CD4-positive, alpha-beta T cell treated with Interleukin-6 for 4 hours (primary cell): ENCODE results near the gene FDX2.

ENCODE experiments used
- DNase-seq: peaks from one replicate; pipeline ENCODE4 v3.0.0-alpha.2; 2020; ENCODE audit warnings: mixed read lengths

The FDX2 gene

DNA sequence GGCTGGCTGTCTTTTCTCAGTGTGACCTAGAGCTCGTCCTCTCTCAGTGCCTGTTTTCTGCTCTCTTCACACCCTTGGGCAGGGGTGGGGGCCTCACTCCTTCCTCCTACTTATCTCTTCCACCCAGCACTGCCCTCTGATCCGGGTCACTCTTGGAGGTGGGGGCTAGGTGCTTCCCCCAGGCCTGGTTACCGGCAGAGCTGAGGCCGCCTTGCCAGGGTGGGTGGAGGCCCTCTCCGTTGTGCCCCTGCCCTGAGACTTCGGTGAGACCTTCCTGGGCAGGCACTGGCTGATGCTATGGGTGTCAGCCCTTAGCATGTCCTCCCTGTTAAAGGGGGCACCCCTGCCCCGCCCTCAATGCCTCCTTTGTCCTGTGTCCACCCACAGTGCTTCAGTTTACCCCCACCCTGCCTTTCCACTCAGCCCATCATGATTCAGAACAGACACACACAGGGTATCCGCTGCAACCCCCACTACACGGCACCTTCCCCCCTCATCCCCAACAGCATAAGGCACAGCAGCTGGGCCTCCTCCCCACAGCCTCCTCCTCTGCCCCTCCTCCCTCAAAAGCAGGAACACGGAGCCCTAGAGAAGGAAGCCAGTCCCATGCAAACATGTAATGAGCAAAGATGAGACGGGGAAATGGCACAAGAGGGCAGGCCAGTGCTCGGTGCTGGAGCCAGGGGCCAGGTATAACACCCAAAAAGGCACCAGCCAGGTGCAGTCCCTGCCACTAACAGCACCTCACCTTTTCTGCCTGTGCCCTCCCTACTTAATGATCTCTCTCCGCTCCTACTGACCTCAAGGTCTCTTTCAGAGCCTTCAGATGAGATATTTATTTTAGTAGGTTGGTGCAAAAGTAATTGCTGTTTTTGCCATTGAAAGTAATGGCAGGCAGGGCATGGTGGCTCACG, 16.0 kb downstream of the FDX2 start:
- no peak for DNase-seq

DNA sequence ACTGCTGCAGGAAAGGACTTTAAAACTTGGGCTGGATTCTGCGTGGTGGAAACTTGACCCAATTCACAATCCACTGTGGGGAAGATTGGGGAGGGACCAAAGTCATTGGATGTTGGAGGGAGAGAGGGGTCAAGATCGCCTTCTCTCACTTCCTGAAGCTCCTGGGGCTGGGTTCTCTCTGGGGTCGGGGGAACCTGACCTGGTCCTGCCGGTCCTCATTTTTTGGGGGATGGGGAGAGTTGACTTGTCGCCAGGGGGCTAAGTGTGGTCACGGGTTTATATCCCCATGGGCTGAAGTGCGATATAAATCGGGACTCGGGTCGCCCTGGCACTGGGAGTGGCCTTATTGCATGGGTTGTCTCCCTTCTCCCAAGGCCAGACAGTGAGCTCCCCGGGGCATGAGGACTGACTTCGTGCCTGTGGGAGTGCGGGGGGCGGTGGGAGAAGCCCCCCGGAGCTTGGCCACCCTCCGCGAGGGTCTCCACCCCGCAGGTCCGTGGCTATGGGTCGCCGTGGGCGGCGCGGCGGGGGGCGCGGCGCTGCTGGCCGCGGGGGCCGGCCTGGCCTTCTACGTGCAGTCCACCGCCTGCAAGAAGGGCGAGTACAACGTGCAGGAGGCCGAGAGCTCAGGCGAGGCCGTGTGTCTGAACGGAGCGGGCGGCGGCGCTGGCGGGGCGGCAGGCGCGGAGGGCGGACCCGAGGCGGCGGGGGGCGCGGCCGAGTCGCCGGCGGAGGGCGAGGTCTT, 19.8 kb downstream of the FDX2 start:
- no peak for DNase-seq

DNA sequence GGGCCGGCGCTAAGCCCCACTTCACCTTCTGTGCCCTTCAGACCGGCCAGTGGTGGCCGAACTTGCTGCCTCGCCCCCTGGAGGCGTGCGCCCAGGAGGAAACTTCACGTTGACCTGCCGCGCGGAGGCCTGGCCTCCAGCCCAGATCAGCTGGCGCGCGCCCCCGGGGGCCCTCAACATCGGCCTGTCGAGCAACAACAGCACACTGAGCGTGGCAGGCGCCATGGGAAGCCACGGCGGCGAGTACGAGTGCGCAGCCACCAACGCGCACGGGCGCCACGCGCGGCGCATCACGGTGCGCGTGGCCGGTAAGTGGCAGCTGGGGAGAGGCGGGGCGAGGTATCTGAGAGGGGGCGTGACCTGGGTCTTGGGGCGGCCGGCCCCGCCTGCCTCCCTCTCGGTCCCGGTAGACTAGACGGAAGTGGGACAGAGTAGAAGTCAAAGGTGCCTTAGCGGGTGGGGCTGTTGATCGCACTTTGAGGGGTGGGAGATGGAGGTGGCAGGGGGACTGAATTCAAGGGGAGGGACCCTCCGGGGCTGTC, 20.4 kb downstream of the FDX2 start:
- DNase-seq, result peak; percentile 83

DNA sequence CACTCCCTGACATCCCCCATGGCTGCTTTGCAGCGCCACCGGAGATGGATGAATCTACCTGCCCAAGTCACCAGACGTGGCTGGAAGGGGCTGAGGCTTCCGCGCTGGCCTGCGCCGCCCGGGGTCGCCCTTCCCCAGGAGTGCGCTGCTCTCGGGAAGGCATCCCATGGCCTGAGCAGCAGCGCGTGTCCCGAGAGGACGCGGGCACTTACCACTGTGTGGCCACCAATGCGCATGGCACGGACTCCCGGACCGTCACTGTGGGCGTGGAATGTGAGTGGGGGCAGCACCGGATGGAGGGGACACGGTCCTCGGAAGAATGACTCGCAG, 21.5 kb downstream of the FDX2 start:
- DNase-seq, result no peak

DNA sequence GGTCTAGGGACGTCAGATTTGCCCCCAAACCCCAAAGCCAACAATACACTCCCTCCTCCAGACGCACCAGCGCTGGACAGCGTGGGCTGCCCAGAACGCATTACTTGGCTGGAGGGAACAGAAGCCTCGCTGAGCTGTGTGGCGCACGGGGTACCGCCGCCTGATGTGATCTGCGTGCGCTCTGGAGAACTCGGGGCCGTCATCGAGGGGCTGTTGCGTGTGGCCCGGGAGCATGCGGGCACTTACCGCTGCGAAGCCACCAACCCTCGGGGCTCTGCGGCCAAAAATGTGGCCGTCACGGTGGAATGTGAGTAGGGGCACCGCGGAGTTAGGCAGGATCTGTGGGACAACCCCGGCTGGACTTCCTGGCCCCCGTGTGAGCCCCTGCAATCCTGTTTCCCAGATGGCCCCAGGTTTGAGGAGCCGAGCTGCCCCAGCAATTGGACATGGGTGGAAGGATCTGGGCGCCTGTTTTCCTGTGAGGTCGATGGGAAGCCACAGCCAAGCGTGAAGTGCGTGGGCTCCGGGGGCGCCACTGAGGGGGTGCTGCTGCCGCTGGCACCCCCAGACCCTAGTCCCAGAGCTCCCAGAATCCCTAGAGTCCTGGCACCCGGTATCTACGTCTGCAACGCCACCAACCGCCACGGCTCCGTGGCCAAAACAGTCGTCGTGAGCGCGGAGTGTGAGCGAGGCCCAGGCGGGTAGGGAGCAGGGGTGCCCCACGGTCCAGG, 22.0 kb downstream of the FDX2 start:
- no peak for DNase-seq

DNA sequence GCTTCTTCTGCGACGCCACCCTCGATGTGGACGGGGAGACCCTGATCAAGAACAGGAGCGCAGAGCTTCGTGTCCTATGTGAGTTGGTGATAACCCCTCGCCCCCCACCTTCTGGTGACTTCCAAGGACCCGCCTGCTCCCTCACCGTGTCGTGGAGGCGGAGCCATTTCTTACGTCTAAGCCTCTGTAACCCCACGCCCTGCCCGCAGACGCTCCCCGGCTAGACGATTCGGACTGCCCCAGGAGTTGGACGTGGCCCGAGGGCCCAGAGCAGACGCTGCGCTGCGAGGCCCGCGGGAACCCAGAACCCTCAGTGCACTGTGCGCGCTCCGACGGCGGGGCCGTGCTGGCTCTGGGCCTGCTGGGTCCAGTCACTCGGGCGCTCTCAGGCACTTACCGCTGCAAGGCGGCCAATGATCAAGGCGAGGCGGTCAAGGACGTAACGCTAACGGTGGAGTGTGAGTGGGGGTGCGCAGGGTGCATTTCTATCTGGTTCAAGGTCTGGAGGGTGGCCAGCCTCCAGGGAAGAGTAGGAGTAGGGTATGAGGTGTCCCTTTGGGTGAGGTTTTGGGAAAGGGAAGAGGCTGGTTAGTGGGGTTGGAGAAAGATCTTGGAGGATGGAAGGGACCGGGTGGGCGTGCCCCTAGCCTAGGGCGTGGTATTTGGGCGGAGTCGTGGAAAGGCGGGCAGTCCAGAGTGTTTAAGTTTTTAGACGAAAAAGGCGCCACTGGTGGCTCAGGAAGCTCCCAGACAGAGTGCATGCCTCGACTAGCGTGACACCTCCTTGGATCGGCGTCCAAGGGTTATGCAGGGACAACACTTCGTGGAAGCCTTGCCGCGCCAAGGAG, 22.8 kb downstream of the FDX2 start:
- DNase-seq, result no peak

DNA sequence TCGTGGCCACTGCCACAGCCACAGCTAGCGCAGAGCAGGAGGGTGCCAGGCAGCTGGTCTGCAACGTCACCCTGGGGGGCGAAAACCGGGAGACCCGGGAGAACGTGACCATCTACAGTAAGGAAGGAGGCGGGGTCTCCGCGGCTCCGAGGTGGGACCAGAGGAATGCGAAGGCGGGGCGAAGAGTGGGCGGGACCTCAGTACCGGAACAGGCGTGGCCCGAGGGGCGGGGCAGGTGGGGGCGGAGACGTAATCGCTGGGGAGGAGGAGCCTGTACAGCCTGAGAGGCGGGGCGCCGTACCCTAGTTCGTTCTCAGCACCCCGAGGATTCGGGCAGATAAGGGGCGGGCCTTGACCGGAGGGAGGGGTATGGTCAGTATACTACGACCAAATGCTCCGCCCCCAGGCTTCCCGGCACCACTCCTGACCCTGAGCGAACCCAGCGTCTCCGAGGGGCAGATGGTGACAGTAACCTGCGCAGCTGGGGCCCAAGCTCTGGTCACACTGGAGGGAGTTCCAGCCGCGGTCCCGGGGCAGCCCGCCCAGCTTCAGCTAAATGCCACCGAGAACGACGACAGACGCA, 23.5 kb downstream of the FDX2 start:
- peak; percentile 59 for DNase-seq

DNA sequence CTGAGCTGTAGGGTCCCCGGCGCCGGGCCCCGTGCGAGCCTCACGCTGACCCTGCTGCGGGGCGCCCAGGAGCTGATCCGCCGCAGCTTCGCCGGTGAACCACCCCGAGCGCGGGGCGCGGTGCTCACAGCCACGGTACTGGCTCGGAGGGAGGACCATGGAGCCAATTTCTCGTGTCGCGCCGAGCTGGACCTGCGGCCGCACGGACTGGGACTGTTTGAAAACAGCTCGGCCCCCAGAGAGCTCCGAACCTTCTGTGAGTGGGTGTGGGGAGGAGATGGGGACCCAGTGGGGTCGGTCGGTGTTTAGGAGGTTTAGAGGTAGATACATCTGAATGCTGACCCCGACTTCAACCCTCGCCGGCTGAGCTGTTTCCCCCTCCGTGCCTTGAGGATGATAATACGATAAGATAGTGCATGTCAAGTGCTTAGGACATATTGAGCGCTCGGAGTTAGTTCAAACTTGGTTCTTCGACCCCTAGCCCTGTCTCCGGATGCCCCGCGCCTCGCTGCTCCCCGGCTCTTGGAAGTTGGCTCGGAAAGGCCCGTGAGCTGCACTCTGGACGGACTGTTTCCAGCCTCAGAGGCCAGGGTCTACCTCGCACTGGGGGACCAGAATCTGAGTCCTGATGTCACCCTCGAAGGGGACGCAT, 24.1 kb downstream of the FDX2 start:
- no peak for DNase-seq

DNA sequence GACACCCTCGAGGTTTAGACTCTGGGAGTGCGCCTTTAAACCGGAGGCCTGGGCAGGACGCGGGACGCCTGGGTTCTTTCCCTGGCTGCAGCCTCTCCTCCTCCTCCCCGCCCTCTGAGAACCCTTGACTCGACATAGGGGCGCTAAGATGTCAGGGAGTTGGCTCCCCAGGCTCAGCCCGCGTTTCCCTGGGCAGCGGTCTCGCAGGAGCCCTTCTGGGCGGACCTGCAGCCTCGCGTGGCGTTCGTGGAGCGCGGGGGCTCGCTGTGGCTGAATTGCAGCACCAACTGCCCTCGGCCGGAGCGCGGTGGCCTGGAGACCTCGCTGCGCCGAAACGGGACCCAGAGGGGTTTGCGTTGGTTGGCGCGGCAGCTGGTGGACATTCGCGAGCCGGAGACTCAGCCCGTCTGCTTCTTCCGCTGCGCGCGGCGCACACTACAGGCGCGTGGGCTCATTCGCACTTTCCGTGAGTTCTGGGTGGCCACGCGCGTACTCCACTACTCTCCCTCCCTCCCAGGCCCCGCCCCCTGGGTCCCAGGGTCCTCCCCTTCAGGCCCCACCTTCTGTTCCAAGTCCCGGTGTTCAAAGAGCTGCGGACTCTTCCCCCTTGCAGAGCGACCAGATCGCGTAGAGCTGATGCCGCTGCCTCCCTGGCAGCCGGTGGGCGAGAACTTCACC, 24.8 kb downstream of the FDX2 start:
- peak; percentile 68 for DNase-seq

DNA sequence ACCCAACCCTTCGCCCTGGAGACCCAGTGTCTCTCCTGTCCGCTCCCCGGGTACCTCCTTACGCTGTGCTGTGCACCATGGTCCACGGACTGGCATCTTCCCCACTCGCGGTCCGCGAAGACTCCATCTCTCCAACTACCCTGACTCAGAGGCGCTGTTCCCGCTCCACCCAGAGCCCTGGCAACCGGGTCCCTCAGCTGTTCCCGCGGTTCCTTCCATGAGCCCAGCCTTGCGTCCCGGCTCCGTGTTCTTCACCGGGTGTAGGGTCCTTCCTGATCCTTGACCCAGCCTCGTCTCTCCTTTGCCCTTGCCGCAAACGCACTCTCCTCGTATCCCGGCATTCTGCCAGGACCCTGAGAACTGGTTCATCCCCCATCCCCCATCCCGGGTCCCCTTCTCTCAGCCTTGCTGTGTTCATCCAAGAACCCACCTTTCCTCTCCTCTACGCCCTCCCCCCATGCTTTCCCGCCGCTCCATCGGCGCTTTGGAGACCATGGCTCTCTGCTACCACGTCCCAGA, 25.4 kb downstream of the FDX2 start:
- no peak for DNase-seq

DNA sequence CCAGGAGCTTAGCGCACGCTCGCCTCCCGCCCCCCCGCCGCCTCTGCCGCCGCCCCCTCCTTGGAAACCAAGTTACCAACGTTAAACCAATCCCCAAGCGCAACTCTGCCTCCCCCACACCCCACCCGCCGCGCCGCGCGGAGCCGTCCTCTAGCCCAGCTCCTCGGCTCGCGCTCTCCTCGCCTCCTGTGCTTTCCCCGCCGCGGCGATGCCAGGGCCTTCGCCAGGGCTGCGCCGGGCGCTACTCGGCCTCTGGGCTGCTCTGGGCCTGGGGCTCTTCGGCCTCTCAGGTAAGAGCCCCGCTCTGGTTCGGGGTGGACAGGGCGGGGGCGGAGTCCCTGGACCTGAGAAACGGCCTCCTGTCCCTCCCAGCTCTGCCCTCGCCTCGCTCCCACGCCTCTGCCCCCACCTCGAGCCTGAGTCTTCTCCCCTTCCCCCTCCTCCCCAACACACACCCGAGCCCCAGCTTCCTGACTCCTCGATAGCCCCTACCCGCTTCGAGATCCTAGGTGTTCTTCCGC, 25.9 kb downstream of the FDX2 start, which contains the start of gene ICAM5:
Gene ICAM5, plus strand, starts transcription at position 117 of the 521 bp plus-strand sequence. Its CDS starts 92 bp downstream, at position 209.
- peak; percentile 31 for DNase-seq

DNA sequence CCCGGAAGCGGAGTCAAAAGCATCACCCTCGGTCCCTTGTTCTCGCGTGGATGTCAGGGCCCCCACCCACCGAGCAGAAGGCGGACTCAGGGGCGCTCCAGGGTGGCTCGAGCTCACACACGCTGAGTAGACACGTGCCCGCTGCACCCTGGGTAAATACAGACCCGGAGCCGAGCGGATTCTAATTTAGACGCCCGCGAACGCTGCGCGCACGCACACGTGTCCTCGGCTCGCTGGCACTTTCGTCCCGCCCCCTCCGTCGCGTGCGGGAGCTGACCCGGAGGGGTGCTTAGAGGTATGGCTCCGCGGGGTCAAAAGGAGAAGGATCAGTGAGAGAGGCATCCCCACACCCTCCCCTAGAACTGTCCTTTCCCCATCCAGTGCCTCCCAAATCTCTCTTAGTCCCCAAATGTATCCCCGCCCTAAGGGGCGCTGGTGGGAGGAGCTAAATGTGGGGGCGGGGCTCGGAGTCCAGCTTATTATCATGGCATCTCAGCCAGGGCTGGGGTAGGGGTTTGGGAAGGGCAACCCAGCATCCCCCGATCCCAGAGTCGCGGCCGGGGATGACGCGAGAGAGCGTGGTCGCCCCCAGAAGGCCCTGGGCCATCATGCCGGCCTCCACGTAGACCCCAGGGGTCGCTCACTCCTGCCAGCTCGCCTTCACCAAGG, 26.5 kb downstream of the FDX2 start:
- peak; percentile 63 for DNase-seq

DNA sequence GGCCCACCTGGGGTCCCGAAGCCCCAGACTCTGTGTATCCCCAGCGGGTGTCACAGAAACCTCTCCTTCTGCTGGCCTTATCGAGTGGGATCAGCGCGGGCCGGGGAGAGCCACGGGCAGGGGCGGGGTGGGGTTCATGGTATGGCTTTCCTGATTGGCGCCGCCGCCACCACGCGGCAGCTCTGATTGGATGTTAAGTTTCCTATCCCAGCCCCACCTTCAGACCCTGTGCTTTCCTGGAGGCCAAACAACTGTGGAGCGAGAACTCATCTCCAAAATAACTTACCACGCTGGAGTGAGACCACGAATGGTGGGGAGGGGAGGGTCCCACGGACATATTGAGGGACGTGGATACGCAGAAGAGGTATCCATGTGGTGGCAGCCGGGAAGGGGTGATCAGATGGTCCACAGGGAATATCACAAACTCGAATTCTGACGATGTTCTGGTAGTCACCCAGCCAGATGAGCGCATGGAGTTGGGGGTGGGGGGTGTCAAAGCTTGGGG, 27.1 kb downstream of the FDX2 start:
- DNase-seq, result peak; percentile 53

DNA sequence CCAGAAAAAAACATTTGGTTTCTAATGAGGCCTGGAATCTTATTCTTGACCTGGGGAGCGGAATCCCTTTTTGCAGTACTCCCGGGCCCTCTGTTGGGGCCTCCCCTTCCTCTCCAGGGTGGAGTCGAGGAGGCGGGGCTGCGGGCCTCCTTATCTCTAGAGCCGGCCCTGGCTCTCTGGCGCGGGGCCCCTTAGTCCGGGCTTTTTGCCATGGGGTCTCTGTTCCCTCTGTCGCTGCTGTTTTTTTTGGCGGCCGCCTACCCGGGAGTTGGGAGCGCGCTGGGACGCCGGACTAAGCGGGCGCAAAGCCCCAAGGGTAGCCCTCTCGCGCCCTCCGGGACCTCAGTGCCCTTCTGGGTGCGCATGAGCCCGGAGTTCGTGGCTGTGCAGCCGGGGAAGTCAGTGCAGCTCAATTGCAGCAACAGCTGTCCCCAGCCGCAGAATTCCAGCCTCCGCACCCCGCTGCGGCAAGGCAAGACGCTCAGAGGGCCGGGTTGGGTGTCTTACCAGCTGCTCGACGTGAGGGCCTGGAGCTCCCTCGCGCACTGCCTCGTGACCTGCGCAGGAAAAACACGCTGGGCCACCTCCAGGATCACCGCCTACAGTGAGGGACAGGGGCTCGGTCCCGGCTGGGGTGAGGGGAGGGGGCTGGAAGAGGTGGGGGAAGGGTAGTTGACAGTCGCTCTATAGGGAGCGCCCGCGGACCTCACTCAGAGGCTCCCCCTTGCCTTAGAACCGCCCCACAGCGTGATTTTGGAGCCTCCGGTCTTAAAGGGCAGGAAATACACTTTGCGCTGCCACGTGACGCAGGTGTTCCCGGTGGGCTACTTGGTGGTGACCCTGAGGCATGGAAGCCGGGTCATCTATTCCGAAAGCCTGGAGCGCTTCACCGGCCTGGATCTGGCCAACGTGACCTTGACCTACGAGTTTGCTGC, 28.7 kb downstream of the FDX2 start, which contains the start of gene ICAM4:
Gene ICAM4, plus strand, starts transcription at position 153 of the 935 bp plus-strand sequence. Its CDS starts 58 bp downstream, at position 211.
- DNase-seq, result peak; percentile 47

DNA sequence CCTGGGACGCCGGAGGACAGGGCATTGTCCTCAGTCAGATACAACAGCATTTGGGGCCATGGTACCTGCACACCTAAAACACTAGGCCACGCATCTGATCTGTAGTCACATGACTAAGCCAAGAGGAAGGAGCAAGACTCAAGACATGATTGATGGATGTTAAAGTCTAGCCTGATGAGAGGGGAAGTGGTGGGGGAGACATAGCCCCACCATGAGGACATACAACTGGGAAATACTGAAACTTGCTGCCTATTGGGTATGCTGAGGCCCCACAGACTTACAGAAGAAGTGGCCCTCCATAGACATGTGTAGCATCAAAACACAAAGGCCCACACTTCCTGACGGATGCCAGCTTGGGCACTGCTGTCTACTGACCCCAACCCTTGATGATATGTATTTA, 30.4 kb downstream of the FDX2 start:
- DNase-seq, result no peak

DNA sequence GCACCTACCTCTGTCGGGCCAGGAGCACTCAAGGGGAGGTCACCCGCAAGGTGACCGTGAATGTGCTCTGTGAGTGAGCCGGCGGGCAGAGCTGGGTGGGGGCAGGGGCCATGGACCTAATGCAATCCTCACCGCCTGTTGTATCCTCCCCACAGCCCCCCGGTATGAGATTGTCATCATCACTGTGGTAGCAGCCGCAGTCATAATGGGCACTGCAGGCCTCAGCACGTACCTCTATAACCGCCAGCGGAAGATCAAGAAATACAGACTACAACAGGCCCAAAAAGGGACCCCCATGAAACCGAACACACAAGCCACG, 30.9 kb downstream of the FDX2 start:
- no peak for DNase-seq

DNA sequence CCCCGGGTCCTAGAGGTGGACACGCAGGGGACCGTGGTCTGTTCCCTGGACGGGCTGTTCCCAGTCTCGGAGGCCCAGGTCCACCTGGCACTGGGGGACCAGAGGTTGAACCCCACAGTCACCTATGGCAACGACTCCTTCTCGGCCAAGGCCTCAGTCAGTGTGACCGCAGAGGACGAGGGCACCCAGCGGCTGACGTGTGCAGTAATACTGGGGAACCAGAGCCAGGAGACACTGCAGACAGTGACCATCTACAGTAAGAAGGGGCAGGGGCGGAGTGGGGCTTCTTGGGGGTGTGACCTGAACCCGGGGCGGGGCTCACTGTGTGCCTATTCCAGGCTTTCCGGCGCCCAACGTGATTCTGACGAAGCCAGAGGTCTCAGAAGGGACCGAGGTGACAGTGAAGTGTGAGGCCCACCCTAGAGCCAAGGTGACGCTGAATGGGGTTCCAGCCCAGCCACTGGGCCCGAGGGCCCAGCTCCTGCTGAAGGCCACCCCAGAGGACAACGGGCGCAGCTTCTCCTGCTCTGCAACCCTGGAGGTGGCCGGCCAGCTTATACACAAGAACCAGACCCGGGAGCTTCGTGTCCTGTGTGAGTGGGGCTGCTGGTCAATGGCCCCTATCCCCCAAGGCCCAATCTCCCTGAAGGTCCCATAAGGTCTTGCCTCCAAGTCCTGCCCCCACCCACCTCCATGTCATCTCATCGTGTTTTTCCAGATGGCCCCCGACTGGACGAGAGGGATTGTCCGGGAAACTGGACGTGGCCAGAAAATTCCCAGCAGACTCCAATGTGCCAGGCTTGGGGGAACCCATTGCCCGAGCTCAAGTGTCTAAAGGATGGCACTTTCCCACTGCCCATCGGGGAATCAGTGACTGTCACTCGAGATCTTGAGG, 31.5 kb downstream of the FDX2 start:
- no peak for DNase-seq
